Natural killer cell treated with Interleukin-12 subunit alpha and Interleukin-12 subunit beta and Interleukin-15 and Interleukin-18, amount 100 ng/mL, for 72 hours (primary cell): ENCODE data around the gene PRR15L. TPM values are rescaled to one million over a fixed set of nuclear protein-coding genes. Genes with fewer than 3 reads are reported as not detected.

Experiments
- ATAC-seq, 2 donors: fragments of 150-1000 bp; cut with Tn5 transposase in 1 of 2; sonication (Bioruptor Pico), chemical (Tn5 transposase) in 1 of 2; 2 replicates each; pipeline ENCODE4 v1.10.0; 2021
- DNase-seq: peaks from one replicate; pipeline ENCODE4 v3.0.0; 2022; ENCODE audit warnings: low spot score
- H3K27ac Mint-ChIP-seq, 2 donors: 1 replicate in 1 of 2; 2 replicates in 1 of 2; pipeline ENCODE4 v1.8.0; 2022; ENCODE audit warnings: mixed read lengths in 2 of 2, mild to moderate bottlenecking in 1 of 2, moderate library complexity in 1 of 2
- H3K27me3 Mint-ChIP-seq, 2 donors: 1 replicate in 1 of 2; 2 replicates in 1 of 2; pipeline ENCODE4 v1.8.0; 2022; ENCODE audit warnings: mixed read lengths in 2 of 2
- H3K36me3 Mint-ChIP-seq: one replicate; pipeline ENCODE4 v1.8.0; 2022; ENCODE audit warnings: mixed read lengths
- H3K4me1 Mint-ChIP-seq, 2 donors: 1 replicate in 1 of 2; 2 replicates in 1 of 2; pipeline ENCODE4 v1.8.0; 2022; ENCODE audit warnings: low read depth in 2 of 2, mixed read lengths in 2 of 2, mild to moderate bottlenecking in 1 of 2
- H3K4me3 Mint-ChIP-seq: one replicate; pipeline ENCODE4 v1.8.0; 2022; ENCODE audit warnings: mixed read lengths
- H3K9me3 Mint-ChIP-seq: 2 replicates; pipeline ENCODE4 v1.8.0; 2022; ENCODE audit warnings: mixed read lengths
- total RNA-seq, 2 donors: library from RNA; stranded (reverse); gene quantifications; one replicate each; pipeline ENCODE4 v1.2.3, GENCODE V29; 2022

Gene PRR15L
- total RNA-seq, 2 donors from 2014 or later = not detected

DNA sequence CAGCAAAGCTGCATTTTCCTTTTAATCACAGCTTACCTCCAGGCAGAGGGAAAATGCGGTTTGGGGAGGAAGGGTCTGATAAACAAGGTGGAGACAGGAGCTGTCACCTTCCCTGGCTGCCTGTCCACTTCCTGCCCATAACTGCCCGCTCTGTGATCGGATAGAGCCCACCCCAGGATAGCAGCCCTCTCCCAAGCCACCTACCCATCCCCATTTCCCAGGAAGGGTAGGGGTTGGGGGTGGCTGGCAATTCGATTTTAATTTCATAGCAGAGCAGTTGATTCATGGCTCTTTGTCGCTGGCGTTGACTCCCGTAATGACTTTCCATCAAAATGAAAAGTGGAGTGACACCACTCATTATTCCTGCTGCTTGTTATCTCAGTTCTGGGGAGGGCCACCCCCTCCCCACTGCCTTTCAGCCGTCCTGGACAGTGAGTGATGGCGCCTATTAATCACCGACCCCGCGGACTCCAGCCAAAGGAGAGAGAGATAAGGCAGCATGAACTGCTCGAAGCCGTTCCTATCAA lies 24.5 kb upstream of the PRR15L start:
- Mint-ChIP-seq H3K4me1 (peaks cover 14 to 22% of the 10 kb centered on the region in 2 donors), H3K27me3 (no peaks in the 10 kb centered on the region)
- ATAC-seq = no peak

DNA sequence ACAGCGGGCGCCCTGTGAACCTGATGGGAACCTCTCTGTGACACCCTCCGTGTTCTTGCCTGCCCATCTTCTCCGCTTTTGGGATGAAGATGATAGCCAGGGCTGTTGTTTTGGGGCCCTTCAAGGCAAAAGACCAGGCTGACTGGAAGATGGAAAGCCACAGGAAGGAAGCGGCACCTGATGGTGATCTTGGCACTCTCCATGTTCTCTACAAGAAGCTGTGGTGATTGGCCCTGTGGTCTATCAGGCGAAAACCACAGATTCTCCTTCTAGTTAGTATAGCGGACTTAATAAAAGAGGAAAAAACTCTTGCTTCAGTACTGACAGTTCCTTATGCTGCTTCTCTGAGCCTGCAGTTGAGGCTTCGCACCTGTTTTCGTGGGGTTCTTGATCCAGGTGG lies 23.8 kb upstream of the PRR15L start:
- no peak overlapping the region for H3K4me3 Mint-ChIP-seq
- no peaks in the 10 kb centered on the region for H3K9me3 Mint-ChIP-seq
- no peaks in the 10 kb centered on the region for H3K27me3 Mint-ChIP-seq
- DNase-seq = no peak
- peaks cover 14 to 22% of the 10 kb centered on the region in 2 donors for H3K4me1 Mint-ChIP-seq
- no peak overlapping the region for H3K27ac Mint-ChIP-seq
- peak in 1 of 2 donors; percentile 41 for ATAC-seq
- peaks cover 15% of the 10 kb centered on the region for H3K36me3 Mint-ChIP-seq

More for the DNA sequence above, 24.5 kb upstream of the PRR15L start:
- Mint-ChIP-seq H3K27ac (no peak overlapping the region), H3K36me3 (peaks cover 15% of the 10 kb centered on the region), H3K4me3 (no peak overlapping the region), H3K9me3 (no peaks in the 10 kb centered on the region)
- DNase-seq = no peak

DNA sequence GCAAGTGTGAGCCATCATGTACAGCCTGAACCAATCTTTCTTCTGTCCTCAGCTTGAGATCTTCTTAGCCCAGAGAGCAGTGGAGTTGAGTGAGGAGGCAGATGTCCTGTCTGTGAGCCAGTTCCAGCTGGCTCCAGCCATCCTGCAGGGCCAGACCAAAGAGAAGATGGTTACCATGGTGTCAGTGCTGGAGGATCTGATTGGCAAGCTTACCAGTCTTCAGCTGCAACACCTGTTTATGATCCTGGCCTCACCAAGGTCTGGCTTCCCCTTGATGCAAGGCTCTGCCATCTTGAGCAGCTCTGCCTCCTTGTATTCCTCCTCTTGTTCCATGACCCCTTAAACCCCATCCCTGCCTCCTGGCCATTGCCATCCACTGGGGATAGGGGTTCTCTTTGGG lies 22.9 kb upstream of the PRR15L start:
- H3K36me3 Mint-ChIP-seq = peaks cover 20% of the 10 kb centered on the region
- no peak overlapping the region for H3K27ac Mint-ChIP-seq
- H3K9me3 Mint-ChIP-seq = no peaks in the 10 kb centered on the region
- no peak for ATAC-seq
- H3K4me3 Mint-ChIP-seq = no peak overlapping the region
- H3K27me3 Mint-ChIP-seq = no peaks in the 10 kb centered on the region
- no peak for DNase-seq
- H3K4me1 Mint-ChIP-seq = peaks cover 14 to 26% of the 10 kb centered on the region in 2 donors

DNA sequence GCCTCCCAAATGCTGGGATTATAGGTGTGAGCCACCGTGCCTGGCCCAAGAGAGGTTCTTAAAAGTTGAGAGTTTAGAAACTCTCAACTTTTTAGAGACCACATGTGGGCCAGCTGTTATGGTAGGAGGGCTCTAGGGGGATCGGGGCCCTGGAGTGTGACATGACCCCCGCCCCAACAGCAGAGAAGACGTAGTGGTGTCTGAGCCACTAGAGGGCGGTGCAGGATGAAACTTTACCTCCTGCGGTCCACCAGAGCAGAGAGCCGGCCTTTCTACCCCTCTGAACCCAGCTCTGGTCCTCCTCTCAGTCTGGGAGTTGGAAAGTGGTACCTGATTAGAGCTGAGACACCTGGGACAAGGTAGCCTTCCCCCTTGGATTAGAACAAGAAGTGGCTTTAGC lies 20.6 kb upstream of the PRR15L start:
- Mint-ChIP-seq H3K9me3 (no peaks in the 10 kb centered on the region), H3K4me3 (no peak overlapping the region), H3K4me1 (peaks cover 14 to 26% of the 10 kb centered on the region in 2 donors)

DNA sequence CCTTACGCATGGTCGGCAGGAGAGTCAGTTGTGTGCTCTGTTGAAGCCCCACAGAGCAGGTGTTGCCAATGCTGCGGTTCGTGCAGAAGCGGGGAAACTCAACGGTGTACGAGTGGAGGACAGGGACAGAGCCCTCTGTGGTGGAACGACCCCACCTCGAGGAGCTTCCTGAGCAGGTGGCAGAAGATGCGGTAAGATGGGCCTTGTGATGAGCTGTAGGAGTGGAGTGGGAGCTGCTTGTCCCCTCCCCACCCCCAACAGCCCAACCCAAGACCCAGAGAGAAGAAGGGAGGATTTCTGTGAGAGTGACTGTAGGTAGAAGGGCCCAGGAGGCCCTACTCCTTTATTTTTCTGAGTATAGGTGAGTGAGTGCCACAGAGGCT lies 18.1 kb upstream of the PRR15L start:
- Mint-ChIP-seq H3K27ac (no peak overlapping the region), H3K27me3 (no peaks in the 10 kb centered on the region), H3K4me1 (peaks cover 7 to 17% of the 10 kb centered on the region in 2 donors), H3K9me3 (no peaks in the 10 kb centered on the region), H3K36me3 (peaks cover 23% of the 10 kb centered on the region), H3K4me3 (no peak overlapping the region)
- ATAC-seq = no peak
- no peak for DNase-seq

More for the DNA sequence above, 20.6 kb upstream of the PRR15L start:
- ATAC-seq (peak in 1 of 2 donors; percentile 51), DNase-seq (no peak)
- peaks cover 27% of the 10 kb centered on the region for H3K36me3 Mint-ChIP-seq
- H3K27ac Mint-ChIP-seq = no peak overlapping the region
- H3K27me3 Mint-ChIP-seq = no peaks in the 10 kb centered on the region

DNA sequence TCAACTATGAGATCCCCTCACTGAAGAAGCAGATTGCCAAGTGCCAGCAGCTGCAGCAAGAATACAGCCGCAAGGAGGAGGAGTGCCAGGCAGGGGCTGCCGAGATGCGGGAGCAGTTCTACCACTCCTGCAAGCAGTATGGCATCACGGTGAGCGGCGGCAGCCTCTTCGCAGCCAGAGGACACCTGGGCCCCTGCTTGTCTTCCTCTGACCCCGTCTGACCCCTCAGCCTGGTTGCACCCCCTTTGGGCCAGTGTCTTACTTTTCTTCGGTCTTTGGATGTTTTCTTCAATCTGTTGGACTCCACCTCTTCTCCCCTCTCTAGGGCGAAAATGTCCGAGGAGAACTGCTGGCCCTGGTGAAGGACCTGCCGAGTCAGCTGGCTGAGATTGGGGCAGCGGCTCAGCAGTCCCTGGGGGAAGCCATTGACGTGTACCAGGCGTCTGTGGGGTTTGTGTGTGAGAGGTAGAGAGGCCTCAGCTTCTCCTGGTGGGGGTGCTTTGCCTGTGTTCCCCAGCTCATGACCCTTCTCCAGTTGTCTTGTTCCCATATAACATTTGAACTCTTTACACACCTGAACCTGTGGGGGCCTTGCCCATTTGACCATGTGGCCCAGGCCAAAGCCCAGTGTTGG lies 17.6 kb upstream of the PRR15L start:
- Mint-ChIP-seq H3K27me3 (peaks cover 0 to 2% of the 10 kb centered on the region in 2 donors), H3K36me3 (peaks cover 22% of the 10 kb centered on the region), H3K4me3 (no peak overlapping the region), H3K27ac (no peak overlapping the region), H3K9me3 (no peaks in the 10 kb centered on the region), H3K4me1 (peaks cover 6 to 16% of the 10 kb centered on the region in 2 donors)
- no peak for DNase-seq
- no peak for ATAC-seq

DNA sequence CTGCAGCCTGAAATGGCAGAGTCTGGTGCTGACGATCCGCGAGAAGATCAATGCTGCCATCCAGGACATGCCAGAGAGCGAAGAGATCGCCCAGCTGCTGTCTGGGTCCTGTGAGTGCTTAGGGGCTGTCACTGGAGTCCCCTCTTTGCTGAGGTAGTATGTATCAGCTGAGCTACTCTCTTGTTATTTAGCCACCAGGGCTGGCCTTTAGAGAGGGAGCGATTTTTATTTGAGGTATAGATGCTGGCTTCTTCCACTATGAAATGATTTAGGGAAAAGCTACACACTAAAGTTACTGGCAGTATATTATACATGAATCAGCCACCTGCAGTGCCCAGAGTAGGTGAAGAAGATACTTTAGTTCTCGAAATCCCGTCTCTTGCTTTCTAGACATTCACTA lies 15.9 kb upstream of the PRR15L start:
- Mint-ChIP-seq H3K4me1 (peaks cover 12 to 24% of the 10 kb centered on the region in 2 donors), H3K27ac (no peak overlapping the region), H3K9me3 (no peaks in the 10 kb centered on the region), H3K4me3 (peak overlapping the region; percentile 15), H3K36me3 (peaks cover 11% of the 10 kb centered on the region), H3K27me3 (peaks cover 0 to 3% of the 10 kb centered on the region in 2 donors)
- ATAC-seq (no peak), DNase-seq (no peak)

DNA sequence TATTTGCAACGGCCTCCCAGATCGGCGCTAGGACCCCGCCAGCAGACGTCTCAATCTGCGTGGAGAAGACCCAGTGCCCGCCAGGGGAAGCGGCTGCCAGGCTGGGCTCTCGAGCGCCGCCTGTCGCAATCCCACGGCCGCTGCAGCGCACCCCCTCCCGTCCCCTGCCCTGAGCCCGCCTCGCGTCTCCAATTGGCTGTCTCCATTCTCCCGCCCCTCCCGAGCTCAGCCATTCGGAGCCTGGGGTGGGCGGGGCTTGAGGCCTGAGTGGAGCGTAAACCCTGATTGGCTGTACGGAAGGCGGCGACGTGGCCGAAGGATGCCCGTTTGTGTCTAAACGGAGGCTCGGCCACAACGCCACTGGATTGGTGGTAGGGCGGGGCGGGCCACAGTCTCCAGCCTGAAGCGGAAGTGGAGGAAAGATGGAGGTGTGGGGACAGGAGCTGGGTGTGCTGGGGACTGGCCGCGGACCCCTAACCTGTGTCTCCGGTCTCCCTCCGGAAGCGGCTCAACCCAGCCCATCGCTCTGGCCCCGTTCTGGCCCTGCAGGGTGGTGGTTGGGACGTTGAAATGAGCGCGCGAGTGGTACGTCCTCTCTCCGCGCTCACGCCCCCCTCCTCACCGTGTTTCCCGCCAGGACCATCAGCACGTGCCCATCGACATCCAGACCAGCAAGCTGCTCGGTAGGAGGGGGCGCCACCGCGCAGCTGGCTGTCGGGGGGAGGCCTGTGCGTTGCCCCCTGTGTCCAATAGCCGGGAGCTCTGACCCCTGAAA lies 13.2 kb upstream of the PRR15L start, which contains the start of gene CDK5RAP3:
Gene CDK5RAP3 (plus strand): TSS at position 389 of the 775 bp plus-strand sequence. CDS start 34 bp downstream, at position 423.
- ATAC-seq = peak; percentile 99
- Mint-ChIP-seq H3K4me1 (peaks cover 12 to 24% of the 10 kb centered on the region in 2 donors), H3K27ac (peak within 1 kb of the TSS; percentile 90 to 91), H3K9me3 (no peaks in the 10 kb centered on the region), H3K27me3 (peaks cover 0 to 3% of the 10 kb centered on the region in 2 donors), H3K36me3 (peaks cover 11% of the 10 kb centered on the region), H3K4me3 (peak within 1 kb of the TSS; percentile 88)
- peak; percentile 100 for DNase-seq

DNA sequence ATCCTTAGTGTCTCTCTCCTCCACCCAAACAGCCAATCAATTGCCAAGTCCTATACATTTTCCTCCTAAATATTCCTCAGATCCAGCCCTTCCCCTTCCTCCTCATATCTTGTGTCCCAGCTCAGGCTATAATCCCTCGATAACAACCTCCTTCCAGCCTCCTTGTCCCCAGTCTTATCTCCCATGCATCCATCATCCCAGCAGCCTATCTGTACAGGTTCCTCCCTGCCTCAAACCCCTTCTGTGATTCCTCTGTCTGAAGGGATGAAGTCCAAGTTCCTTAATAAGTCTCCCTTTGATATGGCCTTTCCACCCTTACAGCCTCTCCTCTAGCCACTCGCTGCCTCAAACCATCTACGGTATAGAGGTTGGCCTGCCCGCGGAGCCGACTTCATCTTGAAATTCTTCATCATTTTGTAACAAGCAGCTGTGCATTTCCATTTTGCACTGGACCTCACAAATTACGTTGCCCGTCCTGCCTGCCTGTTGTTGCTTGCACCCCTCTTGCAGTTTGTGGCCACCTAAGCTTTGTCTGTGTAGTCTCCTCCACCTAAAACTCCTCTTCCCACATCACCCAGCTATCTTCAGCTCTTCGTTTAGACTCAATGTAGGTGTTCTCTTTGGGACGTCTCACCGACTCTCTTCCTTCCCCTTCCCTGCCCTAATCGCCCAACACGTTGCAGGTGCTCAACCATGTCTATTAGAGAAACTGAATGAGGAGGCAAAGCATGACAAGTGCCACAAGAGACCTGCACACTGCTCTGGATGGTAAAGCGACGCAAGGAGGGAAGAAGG lies 12.4 kb upstream of the PRR15L start:
- ATAC-seq (no peak), DNase-seq (no peak)
- peaks cover 0 to 3% of the 10 kb centered on the region in 2 donors for H3K27me3 Mint-ChIP-seq
- no peaks in the 10 kb centered on the region for H3K9me3 Mint-ChIP-seq
- H3K4me3 Mint-ChIP-seq = peak overlapping the region; percentile 88
- H3K27ac Mint-ChIP-seq = peak overlapping the region; percentile 90 to 91
- H3K36me3 Mint-ChIP-seq = peaks cover 6% of the 10 kb centered on the region
- H3K4me1 Mint-ChIP-seq = peaks cover 12 to 20% of the 10 kb centered on the region in 2 donors

DNA sequence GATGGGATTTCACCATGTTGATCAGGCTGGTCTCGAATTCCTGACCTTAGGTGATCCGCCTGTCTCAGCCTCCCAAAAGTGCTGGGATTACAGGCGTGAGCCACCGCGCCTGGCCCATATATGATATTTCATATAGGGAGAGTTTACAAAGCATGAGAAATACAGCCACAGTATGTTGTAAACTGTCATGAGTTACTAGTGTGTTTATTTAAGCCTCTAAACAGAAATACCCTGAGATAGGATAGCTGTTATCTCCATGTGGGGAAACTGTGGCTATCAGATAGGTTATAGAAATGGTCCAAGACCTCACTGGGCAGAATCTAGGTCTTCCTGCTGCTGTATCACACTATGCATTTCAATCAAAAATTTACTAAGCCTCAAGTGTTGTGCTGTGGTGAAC lies 11.2 kb upstream of the PRR15L start:
- H3K9me3 Mint-ChIP-seq = no peaks in the 10 kb centered on the region
- no peak overlapping the region for H3K4me3 Mint-ChIP-seq
- H3K4me1 Mint-ChIP-seq = peaks cover 12 to 17% of the 10 kb centered on the region in 2 donors

DNA sequence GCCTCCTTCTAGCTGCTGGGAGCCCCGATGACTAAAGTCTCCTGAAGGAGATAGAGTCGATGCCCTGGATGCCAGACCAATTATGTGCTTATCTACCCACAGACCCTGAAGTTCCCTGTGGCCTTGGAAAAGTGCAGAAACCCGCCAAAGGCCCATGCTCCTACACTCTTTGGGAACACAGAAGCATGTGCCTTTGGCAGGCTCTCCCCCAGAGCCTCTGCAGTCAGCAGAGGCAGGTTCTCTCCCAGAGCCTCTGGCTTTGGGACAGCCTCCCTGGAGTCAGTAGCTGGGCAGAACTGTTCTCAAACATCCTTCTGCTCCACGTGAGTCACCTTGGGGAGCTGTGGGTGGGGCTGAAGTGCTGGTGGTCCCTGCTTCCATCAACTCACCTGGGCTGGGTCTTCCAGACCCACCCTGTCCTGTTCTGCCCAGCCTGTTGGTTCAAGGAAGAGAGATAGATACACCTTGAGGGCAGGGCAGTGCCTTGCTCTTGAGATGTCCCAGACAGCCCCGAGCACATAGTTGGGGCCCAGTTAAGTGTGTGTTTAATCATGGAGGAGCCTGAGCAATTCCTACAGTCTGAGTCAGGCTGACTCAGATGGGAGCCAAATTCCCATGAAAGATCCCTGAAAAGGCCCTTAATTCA lies 10.0 kb upstream of the PRR15L start:
- peaks cover 0 to 3% of the 10 kb centered on the region in 2 donors for H3K27me3 Mint-ChIP-seq
- peaks cover 12 to 17% of the 10 kb centered on the region in 2 donors for H3K4me1 Mint-ChIP-seq
- DNase-seq = no peak
- H3K27ac Mint-ChIP-seq = no peak overlapping the region
- no peaks in the 10 kb centered on the region for H3K36me3 Mint-ChIP-seq
- ATAC-seq = no peak
- H3K4me3 Mint-ChIP-seq = no peak overlapping the region
- H3K9me3 Mint-ChIP-seq = no peaks in the 10 kb centered on the region

More for the DNA sequence above, 11.2 kb upstream of the PRR15L start:
- Mint-ChIP-seq H3K36me3 (no peaks in the 10 kb centered on the region), H3K27ac (no peak overlapping the region), H3K27me3 (peaks cover 0 to 3% of the 10 kb centered on the region in 2 donors)
- no peak for ATAC-seq
- DNase-seq = no peak

DNA sequence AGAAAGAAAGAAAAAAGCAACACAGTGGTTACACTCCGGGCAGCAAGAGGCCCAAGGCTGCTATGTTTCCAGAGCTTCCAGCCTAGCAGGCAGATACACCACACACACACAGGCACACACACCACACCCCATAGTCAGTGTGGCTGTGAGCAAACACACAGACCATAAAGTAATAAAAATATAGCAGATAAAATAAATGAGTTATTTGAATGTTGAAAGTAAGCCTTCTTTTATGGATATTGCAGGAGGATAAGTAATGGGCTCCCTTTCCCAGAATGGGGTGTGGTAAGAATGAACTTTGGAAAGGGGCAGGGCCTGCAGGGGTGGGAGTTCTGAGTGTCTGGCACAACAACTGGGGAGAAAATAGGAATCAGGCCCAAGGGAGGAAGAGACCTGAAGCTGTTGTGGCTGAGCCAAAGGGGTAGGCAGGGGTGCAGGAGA lies 8.4 kb upstream of the PRR15L start:
- no peaks in the 10 kb centered on the region for H3K36me3 Mint-ChIP-seq

DNA sequence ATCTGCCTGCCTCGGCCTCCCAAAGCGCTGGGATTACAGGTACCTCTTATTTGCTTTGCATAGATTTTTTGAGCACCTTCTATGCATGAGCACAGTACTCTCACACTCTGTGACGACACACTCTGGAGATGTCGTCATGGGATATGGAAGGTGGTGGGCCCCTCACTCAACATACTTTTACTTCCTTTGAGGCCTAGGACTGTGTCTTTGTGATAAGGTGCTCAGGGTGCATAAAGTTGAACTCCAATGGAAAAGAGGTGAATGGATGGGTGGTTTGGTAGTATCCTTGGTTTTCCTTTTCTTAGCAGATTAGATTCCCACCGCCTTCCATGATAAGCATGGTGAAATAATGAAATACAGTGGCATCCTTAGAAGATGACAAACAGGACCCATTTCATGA lies 7.2 kb upstream of the PRR15L start:
- Mint-ChIP-seq H3K27me3 (no peaks in the 10 kb centered on the region), H3K36me3 (no peaks in the 10 kb centered on the region), H3K4me1 (peaks cover 3 to 4% of the 10 kb centered on the region in 2 donors), H3K27ac (no peak overlapping the region), H3K4me3 (no peak overlapping the region), H3K9me3 (no peaks in the 10 kb centered on the region)
- no peak for DNase-seq
- ATAC-seq = no peak

More for the DNA sequence above, 8.4 kb upstream of the PRR15L start:
- H3K27me3 Mint-ChIP-seq = peaks cover 0 to 3% of the 10 kb centered on the region in 2 donors
- no peak for DNase-seq
- ATAC-seq = no peak
- H3K9me3 Mint-ChIP-seq = no peaks in the 10 kb centered on the region
- H3K4me1 Mint-ChIP-seq = peaks cover 12 to 14% of the 10 kb centered on the region in 2 donors
- H3K4me3 Mint-ChIP-seq = no peak overlapping the region
- no peak overlapping the region for H3K27ac Mint-ChIP-seq
